WTC11 (cell line): ENCODE results near the gene BMP2. TPM values are rescaled to one million over a fixed set of nuclear protein-coding genes. Genes with fewer than 3 reads are reported as not detected.

Experiments used
- ATAC-seq: fragments of 200-7000 bp; cut with Tn5 transposase; 2 replicates; pipeline ENCODE4 v1.10.0; 2021; ENCODE audit warnings: mild to moderate bottlenecking, moderate library complexity
- CTCF ChIA-PET: fragments of 300-600 bp; sonication (Branson Sonifier 250); formaldehyde crosslinking; loops from one replicate; lab custom pipeline; 2021; ENCODE audit warnings: antibody characterized with exemption; lab: Charles Lee
- POLR2A ChIA-PET: fragments of 350-600 bp; sonication (Branson Sonifier 250); formaldehyde crosslinking; loops from one replicate; lab custom pipeline; 2021; ENCODE audit warnings: antibody characterized with exemption; lab: Charles Lee
- DNase-seq: peaks from one replicate; pipeline ENCODE4 v3.0.0; 2021; ENCODE audit warnings: low spot score
- H3K27ac Mint-ChIP-seq: 2 replicates; pipeline ENCODE4 v1.8.0; 2021; ENCODE audit warnings: mixed read lengths
- H3K27me3 Mint-ChIP-seq: 2 replicates; pipeline ENCODE4 v1.8.0; 2021; ENCODE audit warnings: low read depth, mild to moderate bottlenecking, moderate library complexity, mixed read lengths
- H3K36me3 Mint-ChIP-seq: 2 replicates; pipeline ENCODE4 v1.8.0; 2021; ENCODE audit warnings: mixed read lengths
- H3K4me1 Mint-ChIP-seq: 2 replicates; pipeline ENCODE4 v1.8.0; 2022; ENCODE audit warnings: mixed read lengths
- H3K4me3 Mint-ChIP-seq: 2 replicates; pipeline ENCODE4 v1.8.0; 2021; ENCODE audit warnings: mild to moderate bottlenecking, moderate library complexity, mixed read lengths
- H3K9me3 Mint-ChIP-seq: 2 replicates; pipeline ENCODE4 v1.8.0; 2021; ENCODE audit warnings: mixed read lengths
- CBFB ChIP-seq: sonication (generic); formaldehyde crosslinking; IDR thresholded peaks from 2 replicates; pipeline ENCODE4 v1.8.1; 2022; ENCODE audit warnings: mild to moderate bottlenecking, low read depth, missing genetic modification reagents
- CREM ChIP-seq: sonication (generic); formaldehyde crosslinking; IDR thresholded peaks from 2 replicates; pipeline ENCODE4 v1.8.1; 2022; ENCODE audit warnings: mild to moderate bottlenecking, missing genetic modification reagents, moderate library complexity
- E2F4 ChIP-seq: sonication (generic); formaldehyde crosslinking; IDR thresholded peaks from 2 replicates; pipeline ENCODE4 v1.8.1; 2022; ENCODE audit warnings: low read depth, mild to moderate bottlenecking, moderate library complexity, missing genetic modification reagents, borderline replicate concordance
- EMX1 ChIP-seq: fragments of 250-450 bp; sonication (Bioruptor Pico); IDR thresholded peaks from 2 replicates; pipeline ENCODE4 v1.8.0; 2021; ENCODE audit warnings: mild to moderate bottlenecking
- FOXK1 ChIP-seq: sonication (generic); formaldehyde crosslinking; IDR thresholded peaks from 2 replicates; pipeline ENCODE4 v1.8.0; 2022; ENCODE audit warnings: mild to moderate bottlenecking, moderate library complexity, missing genetic modification reagents
- FOXP1 ChIP-seq: sonication (generic); formaldehyde crosslinking; IDR thresholded peaks from 2 replicates; pipeline ENCODE4 v1.8.0; 2022; ENCODE audit warnings: missing genetic modification reagents, mild to moderate bottlenecking, moderate library complexity, borderline replicate concordance
- GTF2I ChIP-seq: fragments of 250-450 bp; sonication (Bioruptor Pico); conservative IDR thresholded peaks from 2 replicates; pipeline ENCODE4 v1.4.0; 2021; ENCODE audit warnings: mild to moderate bottlenecking
- IRF2 ChIP-seq: sonication (generic); formaldehyde crosslinking; IDR thresholded peaks from 2 replicates; pipeline ENCODE4 v1.8.0; 2022; ENCODE audit warnings: low read depth, missing genetic modification reagents, borderline replicate concordance
- MXD4 ChIP-seq: fragments of 250-450 bp; sonication (Bioruptor Pico); IDR thresholded peaks from 2 replicates; pipeline ENCODE4 v1.8.0; 2021; ENCODE audit warnings: mild to moderate bottlenecking, moderate library complexity, borderline replicate concordance
- OVOL2 ChIP-seq: fragments of 250-450 bp; sonication (Bioruptor Pico); IDR thresholded peaks from 2 replicates; pipeline ENCODE4 v1.9.0; 2021; ENCODE audit warnings: mild to moderate bottlenecking, borderline replicate concordance
- SMAD4 ChIP-seq: sonication (generic); formaldehyde crosslinking; IDR thresholded peaks from 2 replicates; pipeline ENCODE4 v1.8.0; 2022; ENCODE audit warnings: mild to moderate bottlenecking, missing genetic modification reagents
- ZNF138 ChIP-seq: sonication (generic); formaldehyde crosslinking; conservative IDR thresholded peaks from 2 replicates; pipeline ENCODE4 v1.8.1; 2022; ENCODE audit warnings: mild to moderate bottlenecking, moderate library complexity, missing genetic modification reagents
- ZNF219 ChIP-seq: sonication (generic); formaldehyde crosslinking; IDR thresholded peaks from 2 replicates; pipeline ENCODE4 v1.8.0; 2023; ENCODE audit warnings: missing genetic modification reagents, mild to moderate bottlenecking, borderline replicate concordance
- ZNF317 ChIP-seq: sonication (generic); formaldehyde crosslinking; IDR thresholded peaks from 2 replicates; pipeline ENCODE4 v1.8.1; 2023; ENCODE audit warnings: low read depth, mild to moderate bottlenecking, moderate library complexity, missing genetic modification reagents, borderline replicate concordance
- ZNF423 ChIP-seq: fragments of 250-450 bp; sonication (Bioruptor Pico); IDR thresholded peaks from 2 replicates; pipeline ENCODE4 v2.1.2; 2022; ENCODE audit warnings: mild to moderate bottlenecking, moderate library complexity
- ZSCAN18 ChIP-seq: fragments of 250-450 bp; sonication (Bioruptor Pico); IDR thresholded peaks from 2 replicates; pipeline ENCODE4 v2.1.2; 2022; ENCODE audit warnings: mild to moderate bottlenecking, moderate library complexity
- total RNA-seq: library from RNA; stranded (reverse); gene quantifications from 3 replicates; pipeline ENCODE4 v1.2.3, GENCODE V29; 2021
- TF ChIP-seq, protein P1 (sequence below): sonication (generic); formaldehyde crosslinking; IDR thresholded peaks from 2 replicates; pipeline ENCODE4 v1.8.1; 2023; ENCODE audit warnings: mild to moderate bottlenecking, missing genetic modification reagents, moderate library complexity
- TF ChIP-seq, protein P2 (sequence below): sonication (generic); formaldehyde crosslinking; IDR thresholded peaks from 2 replicates; pipeline ENCODE4 v1.8.1; 2022; ENCODE audit warnings: missing genetic modification reagents, borderline replicate concordance
- TF ChIP-seq, protein P3 (sequence below): sonication (generic); formaldehyde crosslinking; IDR thresholded peaks from 2 replicates; pipeline ENCODE4 v1.8.0; 2022; ENCODE audit warnings: mild to moderate bottlenecking, missing genetic modification reagents
- TF ChIP-seq, protein P4 (sequence below): sonication (generic); formaldehyde crosslinking; IDR thresholded peaks from 2 replicates; pipeline ENCODE4 v1.8.1; 2022; ENCODE audit warnings: mild to moderate bottlenecking, missing genetic modification reagents, moderate library complexity, borderline replicate concordance
- TF ChIP-seq, protein P5 (sequence below): sonication (generic); formaldehyde crosslinking; IDR thresholded peaks from 2 replicates; pipeline ENCODE4 v1.8.1; 2023; ENCODE audit warnings: mild to moderate bottlenecking, moderate library complexity, missing genetic modification reagents
- TF ChIP-seq, protein P6 (sequence below): sonication (generic); formaldehyde crosslinking; IDR thresholded peaks from 2 replicates; pipeline ENCODE4 v1.8.1; 2022; ENCODE audit warnings: low read depth, missing genetic modification reagents, borderline replicate concordance
- TF ChIP-seq, protein P7 (sequence below): fragments of 250-450 bp; sonication (Bioruptor Pico); IDR thresholded peaks from 2 replicates; pipeline ENCODE4 v1.9.0; 2021; ENCODE audit warnings: mild to moderate bottlenecking

BMP2 gene
- total RNA-seq, 1 experiment from 2014 or later, result 1.3 TPM

DNA sequence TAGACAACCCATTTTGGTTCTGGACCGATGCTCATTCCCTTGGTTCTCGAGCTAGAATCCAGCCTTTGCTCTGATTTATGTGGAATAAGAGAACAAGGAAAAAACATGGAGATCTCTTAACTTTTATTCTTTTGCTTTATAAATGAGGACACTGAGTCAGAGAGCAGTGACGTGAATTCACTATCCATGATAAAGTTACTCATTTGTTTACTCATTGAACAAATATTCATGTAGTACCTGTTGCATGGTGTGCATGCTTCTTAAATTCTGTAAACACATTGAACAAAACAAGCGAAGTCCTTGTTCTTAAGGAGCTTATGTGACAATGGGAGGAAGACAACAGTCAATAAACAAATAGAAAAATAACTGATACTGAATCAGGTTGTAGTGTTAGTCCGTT lies 56.9 kb downstream of the BMP2 start:
- Mint-ChIP-seq H3K9me3 (no peaks in the 10 kb centered on the region), H3K27me3 (no peaks in the 10 kb centered on the region), H3K4me1 (peaks cover 22% of the 10 kb centered on the region), H3K36me3 (no peaks in the 10 kb centered on the region)
- ChIA-PET CTCF (no interaction called here), POLR2A (no interaction called here)
- TF ChIP-seq E2F4 (CRISPR knock-in tag) (no peak), FOXP1 (no peak), MXD4 (no peak), SMAD4 (CRISPR knock-in tag) (no peak), ZNF138 (no peak), OVOL2 (CRISPR knock-in tag) (no peak), FOXK1 (CRISPR knock-in tag) (no peak), ZNF317 (CRISPR knock-in tag) (no peak), GTF2I (no peak)
- TF ChIP-seq, protein P1, sequence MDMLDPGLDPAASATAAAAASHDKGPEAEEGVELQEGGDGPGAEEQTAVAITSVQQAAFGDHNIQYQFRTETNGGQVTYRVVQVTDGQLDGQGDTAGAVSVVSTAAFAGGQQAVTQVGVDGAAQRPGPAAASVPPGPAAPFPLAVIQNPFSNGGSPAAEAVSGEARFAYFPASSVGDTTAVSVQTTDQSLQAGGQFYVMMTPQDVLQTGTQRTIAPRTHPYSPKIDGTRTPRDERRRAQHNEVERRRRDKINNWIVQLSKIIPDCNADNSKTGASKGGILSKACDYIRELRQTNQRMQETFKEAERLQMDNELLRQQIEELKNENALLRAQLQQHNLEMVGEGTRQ (CRISPR knock-in tag), result no peak
- TF ChIP-seq, protein P2, sequence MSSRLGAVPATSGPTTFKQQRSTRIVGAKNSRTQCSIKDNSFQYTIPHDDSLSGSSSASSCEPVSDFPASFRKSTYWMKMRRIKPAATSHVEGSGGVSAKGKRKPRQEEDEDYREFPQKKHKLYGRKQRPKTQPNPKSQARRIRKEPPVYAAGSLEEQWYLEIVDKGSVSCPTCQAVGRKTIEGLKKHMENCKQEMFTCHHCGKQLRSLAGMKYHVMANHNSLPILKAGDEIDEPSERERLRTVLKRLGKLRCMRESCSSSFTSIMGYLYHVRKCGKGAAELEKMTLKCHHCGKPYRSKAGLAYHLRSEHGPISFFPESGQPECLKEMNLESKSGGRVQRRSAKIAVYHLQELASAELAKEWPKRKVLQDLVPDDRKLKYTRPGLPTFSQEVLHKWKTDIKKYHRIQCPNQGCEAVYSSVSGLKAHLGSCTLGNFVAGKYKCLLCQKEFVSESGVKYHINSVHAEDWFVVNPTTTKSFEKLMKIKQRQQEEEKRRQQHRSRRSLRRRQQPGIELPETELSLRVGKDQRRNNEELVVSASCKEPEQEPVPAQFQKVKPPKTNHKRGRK (CRISPR knock-in tag), result no peak
- TF ChIP-seq, protein P3, sequence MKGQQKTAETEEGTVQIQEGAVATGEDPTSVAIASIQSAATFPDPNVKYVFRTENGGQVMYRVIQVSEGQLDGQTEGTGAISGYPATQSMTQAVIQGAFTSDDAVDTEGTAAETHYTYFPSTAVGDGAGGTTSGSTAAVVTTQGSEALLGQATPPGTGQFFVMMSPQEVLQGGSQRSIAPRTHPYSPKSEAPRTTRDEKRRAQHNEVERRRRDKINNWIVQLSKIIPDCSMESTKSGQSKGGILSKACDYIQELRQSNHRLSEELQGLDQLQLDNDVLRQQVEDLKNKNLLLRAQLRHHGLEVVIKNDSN, result no peak
- TF ChIP-seq, all 79 proteins: peak for 0
- no peak overlapping the region for H3K27ac Mint-ChIP-seq
- no peak for DNase-seq
- no peak for ATAC-seq
- no peak overlapping the region for H3K4me3 Mint-ChIP-seq

GRCh38 chr20:6827472-6827871 lies 60.0 kb downstream of the BMP2 start:
- DNase-seq (no peak), ATAC-seq (no peak)
- ChIA-PET CTCF (interaction anchor here (1.0 to 2.1 kb wide), 2 partner anchors 10 to 62 kb away, joined by 3 to 4 read pairs; no protein-coding TSS in a partner anchor), POLR2A (no interaction called here)
- Mint-ChIP-seq H3K36me3 (no peaks in the 10 kb centered on the region), H3K27ac (no peak overlapping the region), H3K9me3 (no peaks in the 10 kb centered on the region), H3K4me1 (peaks cover 11% of the 10 kb centered on the region), H3K4me3 (no peak overlapping the region), H3K27me3 (no peaks in the 10 kb centered on the region)
- TF ChIP-seq IRF2, result no peak
- TF ChIP-seq CREM (CRISPR knock-in tag), result no peak
- no peak for TF ChIP-seq FOXK1 (CRISPR knock-in tag)
- TF ChIP-seq ZNF219 (CRISPR knock-in tag), result no peak
- TF ChIP-seq, protein P4, sequence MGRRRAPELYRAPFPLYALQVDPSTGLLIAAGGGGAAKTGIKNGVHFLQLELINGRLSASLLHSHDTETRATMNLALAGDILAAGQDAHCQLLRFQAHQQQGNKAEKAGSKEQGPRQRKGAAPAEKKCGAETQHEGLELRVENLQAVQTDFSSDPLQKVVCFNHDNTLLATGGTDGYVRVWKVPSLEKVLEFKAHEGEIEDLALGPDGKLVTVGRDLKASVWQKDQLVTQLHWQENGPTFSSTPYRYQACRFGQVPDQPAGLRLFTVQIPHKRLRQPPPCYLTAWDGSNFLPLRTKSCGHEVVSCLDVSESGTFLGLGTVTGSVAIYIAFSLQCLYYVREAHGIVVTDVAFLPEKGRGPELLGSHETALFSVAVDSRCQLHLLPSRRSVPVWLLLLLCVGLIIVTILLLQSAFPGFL (CRISPR knock-in tag), result no peak
- no peak for TF ChIP-seq SMAD4 (CRISPR knock-in tag)
- TF ChIP-seq, protein P5, sequence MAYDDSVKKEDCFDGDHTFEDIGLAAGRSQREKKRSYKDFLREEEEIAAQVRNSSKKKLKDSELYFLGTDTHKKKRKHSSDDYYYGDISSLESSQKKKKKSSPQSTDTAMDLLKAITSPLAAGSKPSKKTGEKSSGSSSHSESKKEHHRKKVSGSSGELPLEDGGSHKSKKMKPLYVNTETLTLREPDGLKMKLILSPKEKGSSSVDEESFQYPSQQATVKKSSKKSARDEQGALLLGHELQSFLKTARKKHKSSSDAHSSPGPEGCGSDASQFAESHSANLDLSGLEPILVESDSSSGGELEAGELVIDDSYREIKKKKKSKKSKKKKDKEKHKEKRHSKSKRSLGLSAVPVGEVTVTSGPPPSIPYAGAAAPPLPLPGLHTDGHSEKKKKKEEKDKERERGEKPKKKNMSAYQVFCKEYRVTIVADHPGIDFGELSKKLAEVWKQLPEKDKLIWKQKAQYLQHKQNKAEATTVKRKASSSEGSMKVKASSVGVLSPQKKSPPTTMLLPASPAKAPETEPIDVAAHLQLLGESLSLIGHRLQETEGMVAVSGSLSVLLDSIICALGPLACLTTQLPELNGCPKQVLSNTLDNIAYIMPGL (CRISPR knock-in tag), result no peak
- no peak for TF ChIP-seq ZNF423 (CRISPR knock-in tag)
- TF ChIP-seq, protein P6, sequence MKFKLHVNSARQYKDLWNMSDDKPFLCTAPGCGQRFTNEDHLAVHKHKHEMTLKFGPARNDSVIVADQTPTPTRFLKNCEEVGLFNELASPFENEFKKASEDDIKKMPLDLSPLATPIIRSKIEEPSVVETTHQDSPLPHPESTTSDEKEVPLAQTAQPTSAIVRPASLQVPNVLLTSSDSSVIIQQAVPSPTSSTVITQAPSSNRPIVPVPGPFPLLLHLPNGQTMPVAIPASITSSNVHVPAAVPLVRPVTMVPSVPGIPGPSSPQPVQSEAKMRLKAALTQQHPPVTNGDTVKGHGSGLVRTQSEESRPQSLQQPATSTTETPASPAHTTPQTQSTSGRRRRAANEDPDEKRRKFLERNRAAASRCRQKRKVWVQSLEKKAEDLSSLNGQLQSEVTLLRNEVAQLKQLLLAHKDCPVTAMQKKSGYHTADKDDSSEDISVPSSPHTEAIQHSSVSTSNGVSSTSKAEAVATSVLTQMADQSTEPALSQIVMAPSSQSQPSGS (CRISPR knock-in tag), result no peak
- TF ChIP-seq EMX1, result no peak
- no peak for TF ChIP-seq ZSCAN18 (CRISPR knock-in tag)
- TF ChIP-seq CBFB (CRISPR knock-in tag), result no peak
- TF ChIP-seq, protein P7, sequence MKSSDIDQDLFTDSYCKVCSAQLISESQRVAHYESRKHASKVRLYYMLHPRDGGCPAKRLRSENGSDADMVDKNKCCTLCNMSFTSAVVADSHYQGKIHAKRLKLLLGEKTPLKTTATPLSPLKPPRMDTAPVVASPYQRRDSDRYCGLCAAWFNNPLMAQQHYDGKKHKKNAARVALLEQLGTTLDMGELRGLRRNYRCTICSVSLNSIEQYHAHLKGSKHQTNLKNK (CRISPR knock-in tag), result no peak
